ENCODE data around the gene KRTAP4-9. TPM values are rescaled to one million over a fixed set of nuclear protein-coding genes. Genes with fewer than 3 reads are reported as not detected.
"Not testable (repeated sequence)": the region's sequence is repeated elsewhere in the genome, so short reads cannot be mapped to it uniquely, and the experiment has no call there.

KRTAP4-9 gene
- not detected in 2 replicates for total RNA-seq (ENCODE audit: low replicate concordance)

GRCh38 chr17:41105347-41105746 lies at the start of gene KRTAP4-9:
Gene KRTAP4-9, plus strand, starts transcription at chr17:41105389. Its CDS starts 0 bp downstream, at chr17:41105389.
- not testable (repeated sequence) for H3F3A ChIP-seq (ENCODE audit: low read depth); H3K36me3 ChIP-seq; H3K9me3 Mint-ChIP-seq; H2AFZ ChIP-seq (replicated peaks); H3K79me2 ChIP-seq (ENCODE audit: low read depth); H3K4me3 ChIP-seq; H3K27ac ChIP-seq; H3K4me3 Mint-ChIP-seq; H3K9ac ChIP-seq; H3K4me2 ChIP-seq; DNase-seq (ENCODE audit: low spot score); H3K36me3 Mint-ChIP-seq; H3K4me1 ChIP-seq; H3K27ac Mint-ChIP-seq; H4K20me1 ChIP-seq (ENCODE audit: low read depth); H3K27me3 ChIP-seq; H3K27me3 Mint-ChIP-seq (ENCODE audit: insufficient read depth, low read depth); H3K9me3 ChIP-seq (ENCODE audit: low read depth); H3K4me1 Mint-ChIP-seq

DNA sequence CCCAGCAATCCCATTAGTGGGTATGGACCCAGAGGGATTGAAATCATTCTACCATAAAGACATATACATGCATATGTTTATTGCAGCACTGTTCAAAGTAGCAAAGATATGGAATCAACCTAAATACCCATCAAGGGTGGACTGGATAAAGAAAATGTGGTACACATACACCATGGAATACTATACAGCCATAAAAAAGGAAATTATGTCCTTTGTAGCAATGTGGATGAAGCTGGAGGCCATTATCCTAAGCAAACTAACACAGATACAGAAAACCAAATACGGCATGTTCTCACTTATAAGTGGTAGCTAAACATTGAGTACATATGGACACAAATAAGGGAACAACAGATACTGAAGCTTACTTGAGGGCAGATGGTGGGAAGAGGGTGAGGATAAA lies 47.6 kb upstream of the KRTAP4-9 start:
- DNase-seq (ENCODE audit: low spot score) = no peak
- Histone ChIP-seq H3K27ac (no peak overlapping the region), H3F3A (ENCODE audit: low read depth) (no peaks in the 10 kb centered on the region), H2AFZ (replicated peaks) (no peak overlapping the region), H3K79me2 (ENCODE audit: low read depth) (no peaks in the 10 kb centered on the region), H3K27me3 (no peaks in the 10 kb centered on the region), H3K4me1 (no peaks in the 10 kb centered on the region), H3K4me3 (no peak overlapping the region), H3K9ac (no peak overlapping the region), H4K20me1 (ENCODE audit: low read depth) (no peaks in the 10 kb centered on the region), H3K36me3 (no peaks in the 10 kb centered on the region), H3K4me2 (no peak overlapping the region), H3K9me3 (ENCODE audit: low read depth) (no peaks in the 10 kb centered on the region)
- Mint-ChIP-seq H3K4me3 (no peak overlapping the region), H3K9me3 (no peaks in the 10 kb centered on the region), H3K27ac (no peak overlapping the region), H3K4me1 (peaks cover 10% of the 10 kb centered on the region), H3K27me3 (ENCODE audit: insufficient read depth, low read depth) (peaks cover 3% of the 10 kb centered on the region), H3K36me3 (no peaks in the 10 kb centered on the region)
- TF ChIP-seq, protein P1, sequence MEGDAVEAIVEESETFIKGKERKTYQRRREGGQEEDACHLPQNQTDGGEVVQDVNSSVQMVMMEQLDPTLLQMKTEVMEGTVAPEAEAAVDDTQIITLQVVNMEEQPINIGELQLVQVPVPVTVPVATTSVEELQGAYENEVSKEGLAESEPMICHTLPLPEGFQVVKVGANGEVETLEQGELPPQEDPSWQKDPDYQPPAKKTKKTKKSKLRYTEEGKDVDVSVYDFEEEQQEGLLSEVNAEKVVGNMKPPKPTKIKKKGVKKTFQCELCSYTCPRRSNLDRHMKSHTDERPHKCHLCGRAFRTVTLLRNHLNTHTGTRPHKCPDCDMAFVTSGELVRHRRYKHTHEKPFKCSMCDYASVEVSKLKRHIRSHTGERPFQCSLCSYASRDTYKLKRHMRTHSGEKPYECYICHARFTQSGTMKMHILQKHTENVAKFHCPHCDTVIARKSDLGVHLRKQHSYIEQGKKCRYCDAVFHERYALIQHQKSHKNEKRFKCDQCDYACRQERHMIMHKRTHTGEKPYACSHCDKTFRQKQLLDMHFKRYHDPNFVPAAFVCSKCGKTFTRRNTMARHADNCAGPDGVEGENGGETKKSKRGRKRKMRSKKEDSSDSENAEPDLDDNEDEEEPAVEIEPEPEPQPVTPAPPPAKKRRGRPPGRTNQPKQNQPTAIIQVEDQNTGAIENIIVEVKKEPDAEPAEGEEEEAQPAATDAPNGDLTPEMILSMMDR (IDR thresholded peaks at IDR 0.05) = no peak
- TF ChIP-seq EZH2phosphoT487 (IDR thresholded peaks at IDR 0.05) (no peak), EZH2 (IDR thresholded peaks at IDR 0.05) (no peak)

DNA sequence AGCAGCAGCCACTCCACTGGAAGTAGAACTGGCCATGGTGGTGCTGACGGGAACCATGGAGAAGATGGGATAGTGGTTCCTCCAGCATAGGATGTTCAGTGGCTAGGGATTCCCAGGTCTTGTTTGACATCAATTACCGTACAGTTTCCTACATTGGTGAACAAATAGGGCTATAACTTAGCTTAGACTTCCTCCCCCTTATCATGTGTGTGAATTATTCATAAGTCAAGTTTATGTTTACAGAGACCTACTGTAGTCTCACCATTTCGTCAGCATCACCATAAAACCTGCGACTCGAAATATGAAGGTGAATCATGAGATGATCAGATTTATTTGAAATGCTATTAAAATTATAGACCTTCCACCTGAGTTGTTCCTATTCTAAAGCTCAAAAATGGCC lies 46.4 kb upstream of the KRTAP4-9 start:
- H4K20me1 ChIP-seq (ENCODE audit: low read depth) = no peaks in the 10 kb centered on the region
- no peaks in the 10 kb centered on the region for H3K9me3 ChIP-seq (ENCODE audit: low read depth)
- H3K79me2 ChIP-seq (ENCODE audit: low read depth) = no peaks in the 10 kb centered on the region
- no peak overlapping the region for H2AFZ ChIP-seq (replicated peaks)
- no peak overlapping the region for H3K27ac ChIP-seq
- H3K4me1 ChIP-seq = no peaks in the 10 kb centered on the region
- Mint-ChIP-seq H3K27me3 (ENCODE audit: insufficient read depth, low read depth) (peaks cover 3% of the 10 kb centered on the region), H3K4me3 (no peak overlapping the region), H3K27ac (no peak overlapping the region), H3K36me3 (no peaks in the 10 kb centered on the region), H3K4me1 (peaks cover 10% of the 10 kb centered on the region), H3K9me3 (no peaks in the 10 kb centered on the region)
- TF ChIP-seq EZH2phosphoT487 (IDR thresholded peaks at IDR 0.05) (no peak), EZH2 (IDR thresholded peaks at IDR 0.05) (no peak)
- TF ChIP-seq, protein P1 (IDR thresholded peaks at IDR 0.05) = no peak
- DNase-seq (ENCODE audit: low spot score) = no peak
- no peaks in the 10 kb centered on the region for H3K27me3 ChIP-seq
- H3F3A ChIP-seq (ENCODE audit: low read depth) = no peaks in the 10 kb centered on the region
- H3K9ac ChIP-seq = no peak overlapping the region
- H3K36me3 ChIP-seq = no peaks in the 10 kb centered on the region
- no peak overlapping the region for H3K4me3 ChIP-seq
- H3K4me2 ChIP-seq = no peak overlapping the region

DNA sequence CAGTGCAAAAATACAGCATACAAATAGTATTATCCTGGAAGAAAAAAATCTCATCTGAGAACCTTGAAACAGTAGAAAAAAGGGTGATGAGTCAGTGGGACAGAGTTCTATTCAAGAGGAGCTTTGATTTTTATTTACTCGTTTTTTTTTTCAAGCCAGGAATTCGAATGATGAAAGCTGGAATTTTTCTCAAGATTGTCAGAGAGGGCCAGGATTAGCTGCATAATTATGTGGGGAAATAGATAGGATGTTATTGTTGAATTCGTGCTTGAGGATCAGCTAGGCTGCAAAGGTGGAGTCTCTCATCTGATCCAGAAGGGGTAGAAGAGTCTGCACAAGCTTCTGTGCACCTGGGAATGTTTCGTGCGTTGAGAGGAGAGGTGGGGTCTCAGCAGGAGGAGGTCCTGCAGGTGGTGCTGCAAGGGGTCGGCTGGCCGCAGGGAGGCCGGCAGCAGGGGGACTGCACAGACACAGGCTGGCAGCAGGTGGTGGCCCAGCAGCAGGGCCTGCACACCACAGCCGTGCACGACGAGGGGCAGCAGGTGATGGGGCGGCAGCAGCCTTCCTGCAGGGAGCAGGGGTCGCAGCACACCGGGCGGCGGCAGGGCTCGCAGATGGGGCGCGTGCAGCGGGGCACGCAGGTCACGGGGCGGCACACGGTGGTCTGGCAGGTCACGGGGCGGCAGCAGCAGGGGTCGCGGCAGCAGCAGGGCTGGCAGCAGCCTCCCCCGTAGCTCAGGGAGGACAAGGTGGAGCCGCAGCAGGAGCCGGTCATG lies 45.7 kb upstream of the KRTAP4-9 start:
- not testable (repeated sequence) for H3K27me3 ChIP-seq; H2AFZ ChIP-seq (replicated peaks); H3K4me2 ChIP-seq; H3K9me3 Mint-ChIP-seq; H3K27me3 Mint-ChIP-seq (ENCODE audit: insufficient read depth, low read depth); H3K36me3 ChIP-seq; DNase-seq (ENCODE audit: low spot score); H3K4me3 ChIP-seq; H3K79me2 ChIP-seq (ENCODE audit: low read depth); H3K36me3 Mint-ChIP-seq; H3K4me3 Mint-ChIP-seq; H3K9me3 ChIP-seq (ENCODE audit: low read depth); H3F3A ChIP-seq (ENCODE audit: low read depth); H4K20me1 ChIP-seq (ENCODE audit: low read depth); H3K4me1 Mint-ChIP-seq; H3K9ac ChIP-seq; H3K4me1 ChIP-seq; H3K27ac ChIP-seq
- peak overlapping the region; percentile 76 for H3K27ac Mint-ChIP-seq
